Nephron progenitor cell (in vitro differentiated cells): ENCODE results near the gene BMP10.

Experiments
- DNase-seq: peaks from one replicate; pipeline ENCODE4 v3.0.0; 2021
- H3K27ac Mint-ChIP-seq: 2 replicates; pipeline ENCODE4 v1.8.0; 2021; ENCODE audit warnings: mild to moderate bottlenecking, moderate library complexity, mixed read lengths
- H3K27me3 Mint-ChIP-seq: 2 replicates; pipeline ENCODE4 v1.8.0; 2021; ENCODE audit warnings: mild to moderate bottlenecking, low read depth, mixed read lengths; ENCODE audit not compliant: poor library complexity
- H3K36me3 Mint-ChIP-seq: 2 replicates; pipeline ENCODE4 v1.8.0; 2021; ENCODE audit warnings: low read depth, mixed read lengths
- H3K4me1 Mint-ChIP-seq: 2 replicates; pipeline ENCODE4 v1.8.0; 2021; ENCODE audit warnings: mixed read lengths
- H3K4me3 Mint-ChIP-seq: 2 replicates; pipeline ENCODE4 v1.8.0; 2021; ENCODE audit warnings: mild to moderate bottlenecking, moderate library complexity, mixed read lengths
- H3K9me3 Mint-ChIP-seq: 2 replicates; pipeline ENCODE4 v1.8.0; 2021; ENCODE audit warnings: mild to moderate bottlenecking, moderate library complexity, mixed read lengths
- TF ChIP-seq, protein P1 (sequence below): fragments of 200-600 bp; sonication (generic); IDR thresholded peaks from 2 replicates; pipeline ENCODE4 v1.5.0; 2021; ENCODE audit warnings: antibody characterized with exemption

Gene BMP10

GRCh38 chr2:68822207-68822872, 48.9 kb downstream of the BMP10 start:
- peak overlapping the region; percentile 36 for H3K27ac Mint-ChIP-seq

GRCh38 chr2:68819556-68819955, 51.6 kb downstream of the BMP10 start:
- Mint-ChIP-seq H3K36me3 (no peaks in the 10 kb centered on the region), H3K27ac (no peak overlapping the region), H3K27me3 (peaks cover 8% of the 10 kb centered on the region), H3K4me1 (peaks cover 11% of the 10 kb centered on the region), H3K4me3 (no peak overlapping the region), H3K9me3 (no peaks in the 10 kb centered on the region)
- no peak for DNase-seq
- TF ChIP-seq, protein P1, sequence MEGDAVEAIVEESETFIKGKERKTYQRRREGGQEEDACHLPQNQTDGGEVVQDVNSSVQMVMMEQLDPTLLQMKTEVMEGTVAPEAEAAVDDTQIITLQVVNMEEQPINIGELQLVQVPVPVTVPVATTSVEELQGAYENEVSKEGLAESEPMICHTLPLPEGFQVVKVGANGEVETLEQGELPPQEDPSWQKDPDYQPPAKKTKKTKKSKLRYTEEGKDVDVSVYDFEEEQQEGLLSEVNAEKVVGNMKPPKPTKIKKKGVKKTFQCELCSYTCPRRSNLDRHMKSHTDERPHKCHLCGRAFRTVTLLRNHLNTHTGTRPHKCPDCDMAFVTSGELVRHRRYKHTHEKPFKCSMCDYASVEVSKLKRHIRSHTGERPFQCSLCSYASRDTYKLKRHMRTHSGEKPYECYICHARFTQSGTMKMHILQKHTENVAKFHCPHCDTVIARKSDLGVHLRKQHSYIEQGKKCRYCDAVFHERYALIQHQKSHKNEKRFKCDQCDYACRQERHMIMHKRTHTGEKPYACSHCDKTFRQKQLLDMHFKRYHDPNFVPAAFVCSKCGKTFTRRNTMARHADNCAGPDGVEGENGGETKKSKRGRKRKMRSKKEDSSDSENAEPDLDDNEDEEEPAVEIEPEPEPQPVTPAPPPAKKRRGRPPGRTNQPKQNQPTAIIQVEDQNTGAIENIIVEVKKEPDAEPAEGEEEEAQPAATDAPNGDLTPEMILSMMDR: no peak

More at GRCh38 chr2:68822207-68822872, 48.9 kb downstream of the BMP10 start:
- DNase-seq: no peak
- Mint-ChIP-seq H3K4me1 (peaks cover 11% of the 10 kb centered on the region), H3K9me3 (no peaks in the 10 kb centered on the region), H3K27me3 (peaks cover 8% of the 10 kb centered on the region), H3K4me3 (no peak overlapping the region), H3K36me3 (peaks cover 5% of the 10 kb centered on the region)
- TF ChIP-seq, protein P1: no peak

DNA sequence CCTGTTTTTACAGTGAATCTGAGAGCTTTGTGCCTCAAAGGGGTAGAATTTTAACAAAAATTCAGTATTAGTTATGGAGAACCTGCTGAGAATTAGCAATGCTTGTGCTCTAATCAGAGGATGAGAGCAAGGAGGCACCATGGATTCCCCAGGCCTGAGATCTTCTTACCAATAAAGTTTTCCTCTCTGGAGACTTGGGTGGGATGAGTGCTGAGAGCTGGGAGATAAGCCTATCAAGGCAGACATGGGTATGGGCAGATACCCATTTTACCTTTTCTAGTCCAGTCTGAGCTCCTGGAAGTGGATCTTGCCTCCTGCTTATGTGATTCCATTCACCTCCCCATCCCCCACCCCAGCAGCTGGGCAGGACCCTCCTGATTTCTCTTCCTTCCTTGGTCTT, 53.9 kb downstream of the BMP10 start:
- no peaks in the 10 kb centered on the region for H3K9me3 Mint-ChIP-seq
- TF ChIP-seq, protein P1: no peak
- H3K4me1 Mint-ChIP-seq: no peaks in the 10 kb centered on the region
- no peak overlapping the region for H3K4me3 Mint-ChIP-seq
- peaks cover 4% of the 10 kb centered on the region for H3K27me3 Mint-ChIP-seq
- no peak for DNase-seq
- no peak overlapping the region for H3K27ac Mint-ChIP-seq
- H3K36me3 Mint-ChIP-seq: no peaks in the 10 kb centered on the region
